SK-N-SH (cell line): ENCODE results near the gene DDX41.

Experiments
- MXI1 ChIP-seq: IDR thresholded peaks from 2 replicates; pipeline ENCODE4 v1.6.1; 2012; ENCODE audit warnings: mild to moderate bottlenecking, low read depth, low read length, improper control_type of control experiment
- TF ChIP-seq, protein P1 (sequence below): fragments of 200-600 bp; sonication (generic); IDR thresholded peaks from 2 replicates; pipeline ENCODE4 v1.6.1; 2017; ENCODE audit warnings: antibody characterized with exemption, mild to moderate bottlenecking, moderate library complexity

DNA sequence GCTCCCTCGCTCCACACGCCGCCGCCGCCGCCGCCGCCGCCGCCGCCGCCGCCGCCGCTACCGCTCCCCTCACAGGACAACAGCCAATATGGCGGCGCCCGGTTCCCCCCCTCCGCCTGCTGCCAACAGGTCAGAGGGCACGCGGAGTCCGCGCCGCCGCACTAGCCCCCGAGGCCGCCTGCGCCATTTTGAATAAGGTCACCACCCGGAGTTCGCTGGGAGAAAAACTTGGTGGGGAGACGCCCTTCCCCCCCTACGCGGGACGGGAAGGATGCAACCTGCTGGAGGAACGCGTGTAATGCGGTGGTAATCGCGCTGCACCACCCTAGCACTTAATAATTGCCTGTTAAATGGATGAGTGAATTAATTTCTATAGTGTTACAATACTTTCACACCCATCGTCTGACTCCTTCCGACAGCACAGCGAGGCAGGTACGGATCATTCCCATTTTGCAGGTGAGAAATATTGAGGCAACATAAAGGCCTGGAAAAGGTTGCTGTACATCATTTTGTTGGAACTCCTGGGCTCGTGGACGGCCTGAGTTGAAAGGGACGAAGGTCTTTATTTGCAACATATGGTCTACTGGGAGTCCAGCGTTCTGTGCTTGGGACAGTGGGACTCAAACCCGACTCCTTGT, 37.8 kb upstream of the DDX41 start, which contains the start of gene FAM193B:
- TF ChIP-seq, protein P1, sequence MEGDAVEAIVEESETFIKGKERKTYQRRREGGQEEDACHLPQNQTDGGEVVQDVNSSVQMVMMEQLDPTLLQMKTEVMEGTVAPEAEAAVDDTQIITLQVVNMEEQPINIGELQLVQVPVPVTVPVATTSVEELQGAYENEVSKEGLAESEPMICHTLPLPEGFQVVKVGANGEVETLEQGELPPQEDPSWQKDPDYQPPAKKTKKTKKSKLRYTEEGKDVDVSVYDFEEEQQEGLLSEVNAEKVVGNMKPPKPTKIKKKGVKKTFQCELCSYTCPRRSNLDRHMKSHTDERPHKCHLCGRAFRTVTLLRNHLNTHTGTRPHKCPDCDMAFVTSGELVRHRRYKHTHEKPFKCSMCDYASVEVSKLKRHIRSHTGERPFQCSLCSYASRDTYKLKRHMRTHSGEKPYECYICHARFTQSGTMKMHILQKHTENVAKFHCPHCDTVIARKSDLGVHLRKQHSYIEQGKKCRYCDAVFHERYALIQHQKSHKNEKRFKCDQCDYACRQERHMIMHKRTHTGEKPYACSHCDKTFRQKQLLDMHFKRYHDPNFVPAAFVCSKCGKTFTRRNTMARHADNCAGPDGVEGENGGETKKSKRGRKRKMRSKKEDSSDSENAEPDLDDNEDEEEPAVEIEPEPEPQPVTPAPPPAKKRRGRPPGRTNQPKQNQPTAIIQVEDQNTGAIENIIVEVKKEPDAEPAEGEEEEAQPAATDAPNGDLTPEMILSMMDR = peak; percentile 44
- TF ChIP-seq MXI1 = peak; percentile 72
